Lung (tissue), 12 donors: ENCODE results near the gene PTGES. TPM values are rescaled to one million over a fixed set of nuclear protein-coding genes. Genes with fewer than 3 reads are reported as not detected.
A peak's percentile ranks its signal among the peaks of the same experiment; 100 is the strongest.

Source experiments
- ATAC-seq: fragments of 200-7000 bp; cut with Tn5 transposase; one replicate; pipeline ENCODE4 v1.9.1; 2020; ENCODE audit warnings: moderate number of reproducible peaks; ENCODE audit not compliant: insufficient read depth, low FRiP score
- DNase-seq, 3 donors: peaks; one replicate each; pipeline ENCODE4 v3.0.0-alpha.2; 2013 to 2017
- H3K27ac ChIP-seq, 2 donors: one replicate each; pipeline ENCODE4 v1.5.1; 2013; ENCODE audit warnings: mild to moderate bottlenecking in 2 of 2, moderate library complexity in 2 of 2, control low read depth in 1 of 2, inconsistent platforms in 1 of 2, low read depth in 1 of 2, low read length in 1 of 2
- H3K27me3 ChIP-seq, 3 donors: one replicate each; pipeline ENCODE4 v1.5.1; 2013; ENCODE audit warnings: low read length in 2 of 3; ENCODE audit not compliant: control insufficient read depth in 3 of 3, insufficient read depth in 3 of 3
- H3K36me3 ChIP-seq, 4 donors: one replicate each; pipeline ENCODE4 v1.5.1; 2013; ENCODE audit warnings: low read length in 4 of 4, mild to moderate bottlenecking in 1 of 4, moderate library complexity in 1 of 4; ENCODE audit not compliant: control insufficient read depth in 4 of 4, insufficient read depth in 4 of 4
- H3K4me1 ChIP-seq, 5 donors: one replicate each; pipeline ENCODE4 v1.5.1; 2013; ENCODE audit warnings: low read length in 5 of 5, mild to moderate bottlenecking in 2 of 5, moderate library complexity in 1 of 5; ENCODE audit not compliant: control insufficient read depth in 5 of 5, insufficient read depth in 5 of 5
- H3K4me3 ChIP-seq: one replicate; pipeline ENCODE4 v1.5.1; 2013; ENCODE audit warnings: mild to moderate bottlenecking, control low read depth, moderate library complexity
- H3K9ac ChIP-seq, 2 donors: one replicate each; pipeline ENCODE4 v1.5.1; 2013; ENCODE audit warnings: low read length in 2 of 2, control low read depth in 1 of 2; ENCODE audit not compliant: insufficient read depth in 1 of 2
- H3K9me3 ChIP-seq, 4 donors: one replicate each; pipeline ENCODE4 v1.5.1; 2013; ENCODE audit warnings: low read length in 3 of 4, mild to moderate bottlenecking in 1 of 4, moderate library complexity in 1 of 4; ENCODE audit not compliant: control insufficient read depth in 4 of 4, insufficient read depth in 3 of 4
- CTCF ChIP-seq: IDR thresholded peaks from 2 replicates; pipeline ENCODE4 v1.5.1; 2012; ENCODE audit warnings: mild to moderate bottlenecking; ENCODE audit errors: control extremely low read depth, extremely low read depth
- WGBS, 2 donors: extraction: QIAGEN DNeasy Blood & Tissue Kit; methylation state at CpG; one replicate each; pipeline ENCODE4 v1.1.7; 2013; 5-methylcytosine and 5-hydroxymethylcytosine counted together
- polyA plus RNA-seq, 2 donors: library from polyadenylated mRNA; stranded (reverse); fragments of 200-250 nt; gene quantifications; one replicate each; pipeline ENCODE4 v1.2.1, GENCODE V29; 2013
- total RNA-seq, 2 donors: library from RNA; depleted of rRNA in 1 of 2; stranded (reverse); fragments of >200 nt in 1 of 2; gene quantifications; one replicate each; pipeline ENCODE4 v1.2.1, GENCODE V29; 2014 to 2021
- donor health status: control.
- donor health status: control.
- donor health status: Bipolar disorder and iron deficiency.
- donor health status: healthy.
- donor health status: DM: yes; HTN: yes; CAD: no.

PTGES gene
- total and polyA plus RNA-seq, 4 donors, result 8.0 to 19.8 (median 14.0) TPM

GRCh38 chr9:129774791-129775447 lies 22.1 kb upstream of the PTGES start:
- no peaks in the 10 kb centered on the region for H3K36me3 ChIP-seq
- WGBS, 2 donors, result 73 to 80% methylated on average over 20 of the region's 20 CpGs
- ATAC-seq, result no peak
- H3K27ac ChIP-seq, result no peak overlapping the region
- DNase-seq, result peak in 2 of 3 donors; percentile 20 to 39
- H3K9ac ChIP-seq, result no peak overlapping the region
- peaks cover 0 to 2% (median 0%) of the 10 kb centered on the region in 3 donors for H3K27me3 ChIP-seq
- no peaks in the 10 kb centered on the region for H3K9me3 ChIP-seq
- H3K4me3 ChIP-seq, result no peak overlapping the region
- TF ChIP-seq CTCF, result no peak
- H3K4me1 ChIP-seq, result peaks cover 0 to 17% (median 2%) of the 10 kb centered on the region in 5 donors

DNA sequence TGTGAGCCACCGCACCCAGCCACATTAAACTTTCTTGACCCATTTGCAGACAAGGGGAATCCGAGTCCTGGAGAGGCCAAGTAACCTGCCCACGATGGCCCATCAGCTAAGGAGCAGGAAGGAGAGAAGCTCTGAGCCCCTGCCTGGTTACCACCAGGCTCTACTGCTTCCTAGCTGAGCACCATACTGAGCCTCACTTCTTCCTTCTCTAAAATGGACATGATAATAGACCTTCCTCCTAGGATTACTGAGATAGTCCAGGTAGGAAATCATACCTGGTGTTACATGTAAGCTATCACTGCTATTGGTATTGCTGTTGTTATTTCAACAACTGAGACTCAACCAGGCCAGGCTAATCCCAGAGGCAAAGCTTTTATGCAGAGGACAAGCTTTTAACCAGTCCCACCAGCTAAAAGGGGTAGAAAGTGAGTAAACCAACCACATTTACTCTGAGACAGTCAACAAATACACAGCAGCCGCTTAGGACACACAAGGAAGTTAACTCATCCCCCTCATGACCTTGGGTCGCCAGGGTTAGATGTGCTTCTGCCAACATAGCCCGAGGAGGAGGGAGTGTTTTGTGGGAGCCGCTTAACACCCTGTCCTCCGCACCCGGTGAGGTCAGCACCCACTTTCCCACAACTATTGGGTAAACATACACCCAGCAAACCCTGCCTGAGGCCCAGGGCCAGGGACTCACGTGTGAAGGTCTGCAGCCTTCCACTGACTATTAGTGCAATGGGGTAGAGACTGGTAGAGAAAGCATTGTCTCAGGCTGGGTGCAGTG lies 20.6 kb upstream of the PTGES start:
- Histone ChIP-seq H3K4me1 (peaks cover 0 to 17% (median 2%) of the 10 kb centered on the region in 5 donors), H3K27me3 (no peaks in the 10 kb centered on the region), H3K4me3 (no peak overlapping the region), H3K9ac (no peak overlapping the region), H3K27ac (no peak overlapping the region), H3K9me3 (no peaks in the 10 kb centered on the region), H3K36me3 (no peaks in the 10 kb centered on the region)
- peak; percentile 25 for ATAC-seq
- DNase-seq, result no peak
- 47 to 51% methylated on average over 10 of the region's 10 CpGs for WGBS, 2 donors
- no peak for TF ChIP-seq CTCF

GRCh38 chr9:129770741-129771140 lies 17.9 kb upstream of the PTGES start:
- 84 to 91% methylated on average over 5 of the region's 5 CpGs for WGBS, 2 donors
- Histone ChIP-seq H3K36me3 (no peaks in the 10 kb centered on the region), H3K4me1 (peaks cover 0 to 3% (median 0%) of the 10 kb centered on the region in 5 donors), H3K27me3 (no peaks in the 10 kb centered on the region), H3K4me3 (no peak overlapping the region), H3K27ac (no peak overlapping the region), H3K9me3 (no peaks in the 10 kb centered on the region), H3K9ac (no peak overlapping the region)
- no peak for TF ChIP-seq CTCF
- ATAC-seq, result no peak
- DNase-seq, result no peak
